Measurements from ENCODE around the gene CCDC171.

The CCDC171 gene

DNA sequence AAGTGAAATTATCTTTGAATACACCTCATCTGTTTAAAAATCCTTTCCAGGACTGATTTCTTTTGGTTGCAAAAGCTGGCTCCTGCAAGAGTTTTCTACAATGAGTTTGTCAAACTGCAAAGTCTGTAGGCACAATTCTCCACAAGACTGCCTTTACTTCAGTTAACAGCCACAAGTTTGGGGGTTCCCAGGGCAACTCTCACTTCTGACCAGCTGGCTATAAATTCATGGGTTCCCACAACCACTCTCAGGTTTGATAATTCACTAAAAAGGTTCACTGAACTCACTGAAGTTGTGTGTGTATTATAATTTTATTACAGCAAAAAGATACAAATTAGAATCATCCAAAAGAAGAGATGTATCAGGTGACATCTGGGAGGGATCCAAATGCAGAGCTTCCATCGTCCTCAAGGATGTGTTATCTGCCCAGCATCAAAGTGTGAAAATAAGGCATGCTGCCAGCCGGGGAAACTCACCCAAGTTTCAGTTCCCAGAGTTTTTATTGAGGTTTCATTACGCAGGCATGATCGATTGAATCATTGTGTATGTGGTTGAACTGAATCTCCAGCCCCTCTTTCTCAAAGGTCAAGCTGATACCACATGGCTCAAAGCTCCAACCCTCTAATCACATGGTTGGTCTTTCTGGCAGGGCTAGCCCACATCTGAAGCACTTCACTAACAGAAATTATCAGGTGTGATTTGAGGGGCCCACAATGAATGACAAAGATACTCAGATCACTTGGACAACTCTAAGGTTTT, 23.1 kb upstream of the CCDC171 start:
- TF ChIP-seq ZFX (IDR thresholded peaks at IDR 0.05; ENCODE audit: borderline replicate concordance): no peak
- TF ChIP-seq, protein P1, sequence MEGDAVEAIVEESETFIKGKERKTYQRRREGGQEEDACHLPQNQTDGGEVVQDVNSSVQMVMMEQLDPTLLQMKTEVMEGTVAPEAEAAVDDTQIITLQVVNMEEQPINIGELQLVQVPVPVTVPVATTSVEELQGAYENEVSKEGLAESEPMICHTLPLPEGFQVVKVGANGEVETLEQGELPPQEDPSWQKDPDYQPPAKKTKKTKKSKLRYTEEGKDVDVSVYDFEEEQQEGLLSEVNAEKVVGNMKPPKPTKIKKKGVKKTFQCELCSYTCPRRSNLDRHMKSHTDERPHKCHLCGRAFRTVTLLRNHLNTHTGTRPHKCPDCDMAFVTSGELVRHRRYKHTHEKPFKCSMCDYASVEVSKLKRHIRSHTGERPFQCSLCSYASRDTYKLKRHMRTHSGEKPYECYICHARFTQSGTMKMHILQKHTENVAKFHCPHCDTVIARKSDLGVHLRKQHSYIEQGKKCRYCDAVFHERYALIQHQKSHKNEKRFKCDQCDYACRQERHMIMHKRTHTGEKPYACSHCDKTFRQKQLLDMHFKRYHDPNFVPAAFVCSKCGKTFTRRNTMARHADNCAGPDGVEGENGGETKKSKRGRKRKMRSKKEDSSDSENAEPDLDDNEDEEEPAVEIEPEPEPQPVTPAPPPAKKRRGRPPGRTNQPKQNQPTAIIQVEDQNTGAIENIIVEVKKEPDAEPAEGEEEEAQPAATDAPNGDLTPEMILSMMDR (IDR thresholded peaks at IDR 0.05): no peak

DNA sequence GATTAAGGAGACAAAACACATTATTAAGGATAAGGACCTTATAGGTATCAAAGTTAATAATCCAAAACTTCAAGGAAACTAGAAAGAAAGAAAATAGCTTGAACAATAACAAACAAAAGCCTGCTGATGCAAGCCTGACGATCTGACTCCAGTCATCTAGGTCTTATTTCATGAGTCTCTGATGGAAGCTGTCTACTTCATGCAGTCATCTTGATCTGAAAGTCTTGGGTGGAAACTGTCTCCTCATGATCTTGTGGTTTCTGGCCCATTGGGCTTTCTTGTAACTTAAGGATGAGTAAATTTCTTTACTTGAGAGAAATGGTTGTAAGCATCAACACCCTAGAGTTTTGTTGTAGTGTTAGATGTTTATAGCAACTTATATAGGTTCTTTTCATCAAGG, 21.5 kb upstream of the CCDC171 start:
- no peak overlapping the region for H3K27ac ChIP-seq
- TF ChIP-seq, protein P1 (IDR thresholded peaks at IDR 0.05): no peak
- TF ChIP-seq ZFX (IDR thresholded peaks at IDR 0.05; ENCODE audit: borderline replicate concordance): no peak

More for the DNA sequence above, 23.1 kb upstream of the CCDC171 start:
- H3K27ac ChIP-seq: no peak overlapping the region

DNA sequence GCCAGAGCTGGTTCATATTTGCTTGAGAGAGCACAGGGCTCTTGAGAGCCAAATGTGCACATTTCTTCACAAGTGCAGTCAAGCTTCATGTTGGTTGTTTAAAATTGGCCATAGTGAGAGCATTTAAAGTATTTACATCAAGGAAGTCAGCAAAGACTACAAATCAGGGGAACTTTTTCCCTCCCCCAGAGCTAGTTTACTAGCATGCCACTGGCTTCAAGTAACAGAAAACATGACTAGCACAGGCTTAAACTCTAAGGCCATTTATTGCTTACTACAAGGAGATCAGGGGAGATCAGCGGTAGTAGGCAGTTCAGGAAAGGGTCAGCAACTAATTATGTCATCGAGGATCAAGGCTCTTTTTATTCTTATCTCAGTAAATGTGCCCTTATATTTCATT, 11.0 kb upstream of the CCDC171 start:
- TF ChIP-seq, protein P1 (IDR thresholded peaks at IDR 0.05): no peak

DNA sequence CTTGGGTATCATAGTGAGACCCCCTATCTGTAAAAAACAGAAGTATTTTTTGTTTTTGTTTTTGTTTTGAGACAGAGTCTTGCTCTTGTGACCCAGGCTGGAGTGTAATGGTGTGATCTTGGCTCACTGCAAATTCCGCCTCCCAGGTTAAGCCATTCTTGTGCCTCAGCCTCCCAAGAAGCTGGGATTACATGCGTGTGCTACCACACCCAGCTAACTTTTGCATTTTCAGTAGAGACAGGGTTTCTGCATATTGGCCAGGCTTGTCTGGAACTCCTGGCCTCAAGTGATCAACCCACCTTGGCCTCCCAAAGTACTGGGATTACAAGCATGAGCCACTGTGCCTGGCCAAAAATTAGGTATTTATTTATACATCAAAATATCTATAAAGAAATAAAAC, 10.2 kb upstream of the CCDC171 start:
- H3K27ac ChIP-seq: no peak overlapping the region
- no peak for TF ChIP-seq ZFX (IDR thresholded peaks at IDR 0.05; ENCODE audit: borderline replicate concordance)
- TF ChIP-seq, protein P1 (IDR thresholded peaks at IDR 0.05): no peak

More for the DNA sequence above, 11.0 kb upstream of the CCDC171 start:
- H3K27ac ChIP-seq: no peak overlapping the region

DNA sequence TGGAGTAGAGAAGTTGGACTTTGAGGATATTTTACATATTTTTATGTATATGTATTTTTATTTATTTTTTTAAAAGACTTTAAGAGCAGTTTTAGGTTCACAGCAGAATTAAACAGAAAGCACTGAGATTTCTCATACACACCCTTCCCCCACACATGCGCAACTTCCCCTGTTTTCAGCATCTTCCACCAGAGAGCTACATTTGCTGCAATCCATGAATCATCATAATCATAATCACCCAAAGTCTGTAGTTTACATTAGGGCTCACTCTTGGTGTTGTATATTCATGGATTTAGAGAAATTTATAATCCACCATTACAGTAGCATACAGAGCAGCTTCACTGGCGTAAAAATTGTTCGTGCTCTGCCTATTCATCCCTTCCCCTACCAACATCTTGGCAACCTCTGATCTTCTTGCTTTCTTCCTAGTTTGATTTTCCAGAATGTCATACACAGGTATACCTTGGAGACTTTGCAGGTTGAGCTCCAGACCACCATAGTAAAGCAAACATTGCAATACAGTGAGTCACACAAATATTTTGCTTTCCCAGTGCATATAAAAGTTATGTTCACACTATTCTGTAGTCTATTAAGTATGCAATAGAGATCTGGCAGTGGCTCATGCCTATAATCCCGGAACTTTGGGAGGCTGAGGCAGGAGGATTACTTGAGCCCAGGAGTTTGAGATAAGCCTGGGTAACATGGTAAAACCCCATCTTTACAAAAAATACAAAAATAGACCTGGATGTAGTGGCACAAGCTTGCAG, 9.6 kb upstream of the CCDC171 start:
- H3K27ac ChIP-seq: no peak overlapping the region
- no peak for TF ChIP-seq ZFX (IDR thresholded peaks at IDR 0.05; ENCODE audit: borderline replicate concordance)

DNA sequence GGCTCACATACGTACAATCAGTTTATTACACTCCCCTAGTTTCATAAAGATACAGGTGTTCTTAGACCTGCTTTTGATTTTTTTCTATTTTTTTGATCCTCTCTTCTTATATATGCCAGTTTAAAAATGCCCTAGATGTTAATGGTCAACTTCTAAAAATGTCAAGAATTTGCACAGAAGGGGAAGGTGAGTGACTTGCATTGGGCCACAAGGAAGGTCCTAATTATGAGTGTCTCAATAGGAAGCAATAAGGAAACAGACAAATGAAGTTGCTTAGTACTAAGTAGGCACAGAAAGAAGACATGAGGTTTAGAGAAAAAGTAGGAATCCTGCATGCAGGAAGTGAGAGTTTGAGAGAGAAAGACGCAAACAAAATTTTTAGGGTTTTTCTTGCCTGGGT, 3.2 kb upstream of the CCDC171 start:
- TF ChIP-seq ZFX (IDR thresholded peaks at IDR 0.05; ENCODE audit: borderline replicate concordance): no peak
- TF ChIP-seq, protein P1 (IDR thresholded peaks at IDR 0.05): no peak
- no peak overlapping the region for H3K27ac ChIP-seq

DNA sequence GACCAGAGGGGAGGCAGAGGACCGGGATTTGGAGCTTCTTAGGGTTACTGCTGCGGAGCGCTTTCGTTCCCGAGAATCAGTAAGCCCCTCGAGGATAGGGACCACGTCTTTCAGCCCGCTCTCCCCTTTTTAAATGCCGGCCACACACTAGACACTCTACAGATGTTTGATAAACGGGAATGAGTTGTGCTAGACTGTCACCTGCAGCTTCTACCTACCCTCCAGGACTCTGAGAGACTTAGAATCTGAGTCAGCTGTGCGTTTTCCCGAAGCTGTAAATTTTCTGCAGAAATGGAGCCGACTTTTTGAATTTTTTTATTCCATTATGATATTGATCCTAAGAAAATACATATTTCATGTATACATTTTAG, 670 bp downstream of the CCDC171 start:
- peak overlapping the region; percentile 80 for H3K27ac ChIP-seq
- TF ChIP-seq, protein P1 (IDR thresholded peaks at IDR 0.05): no peak
- TF ChIP-seq ZFX (IDR thresholded peaks at IDR 0.05; ENCODE audit: borderline replicate concordance): no peak

Measured in 22Rv1 (cell line).